H9 (cell line): ENCODE measurements around the gene SETBP1. TPM values are rescaled to one million over a fixed set of nuclear protein-coding genes. Genes with fewer than 3 reads are reported as not detected.

Experiments used
- DNase-seq: peaks from one replicate; pipeline ENCODE4 v3.0.0-alpha.2; 2017
- H2AFZ ChIP-seq: one replicate; pipeline ENCODE4 v1.6.1; 2013; ENCODE audit warnings: mild to moderate bottlenecking, low read length, control low read depth, moderate library complexity
- H2AK5ac ChIP-seq: 2 replicates; pipeline ENCODE4 v1.6.1; 2013; ENCODE audit warnings: low read length, control low read depth, mixed read lengths; ENCODE audit not compliant: insufficient read length
- H2BK120ac ChIP-seq: one replicate; pipeline ENCODE4 v1.6.1; 2013; ENCODE audit warnings: low read depth, mild to moderate bottlenecking, low read length, control low read depth, inconsistent platforms; ENCODE audit not compliant: poor library complexity, severe bottlenecking
- H2BK12ac ChIP-seq: 2 replicates; pipeline ENCODE4 v1.6.1; 2013; ENCODE audit warnings: low read length, control low read depth, mixed read lengths, low read depth; ENCODE audit not compliant: insufficient read length
- H2BK15ac ChIP-seq: 2 replicates; pipeline ENCODE4 v1.6.1; 2013; ENCODE audit warnings: low read depth, low read length, control low read depth
- H2BK20ac ChIP-seq: one replicate; pipeline ENCODE4 v1.6.1; 2013; ENCODE audit warnings: low read depth, mild to moderate bottlenecking, low read length, control low read depth, inconsistent platforms; ENCODE audit not compliant: poor library complexity, severe bottlenecking
- H2BK5ac ChIP-seq: 2 replicates; pipeline ENCODE4 v1.6.1; 2013; ENCODE audit warnings: low read length, control low read depth, mixed read lengths; ENCODE audit not compliant: insufficient read length
- H3K14ac ChIP-seq: 2 replicates; pipeline ENCODE4 v1.6.1; 2013; ENCODE audit warnings: low read length, control low read depth; ENCODE audit not compliant: insufficient read depth
- H3K18ac ChIP-seq: 2 replicates; pipeline ENCODE4 v1.6.1; 2013; ENCODE audit warnings: low read depth, mild to moderate bottlenecking, mixed read lengths, low read length, control low read depth; ENCODE audit not compliant: insufficient read length
- H3K23ac ChIP-seq: 2 replicates; pipeline ENCODE4 v1.6.1; 2013; ENCODE audit warnings: low read length, control low read depth, mixed read lengths, low read depth; ENCODE audit not compliant: insufficient read length
- H3K23me2 ChIP-seq: 2 replicates; pipeline ENCODE4 v1.6.1; 2013; ENCODE audit warnings: low read depth, mild to moderate bottlenecking, mixed read lengths, low read length, control low read depth; ENCODE audit not compliant: insufficient read length, poor library complexity, severe bottlenecking
- H3K27ac ChIP-seq: 2 replicates; pipeline ENCODE4 v1.5.1; 2013; ENCODE audit warnings: low read length, control low read depth, mixed read lengths, low read depth; ENCODE audit not compliant: insufficient read length
- H3K27me3 ChIP-seq: 2 replicates; pipeline ENCODE4 v1.6.1; 2013; ENCODE audit warnings: low read length, control low read depth, inconsistent platforms; ENCODE audit not compliant: insufficient read depth
- H3K4ac ChIP-seq: 2 replicates; pipeline ENCODE4 v1.6.1; 2013; ENCODE audit warnings: low read depth, mild to moderate bottlenecking, control low read depth, inconsistent platforms, low read length, moderate library complexity
- H3K4me1 ChIP-seq: 2 replicates; pipeline ENCODE4 v1.6.1; 2013; ENCODE audit warnings: low read length, control low read depth, inconsistent platforms; ENCODE audit not compliant: insufficient read depth
- H3K4me2 ChIP-seq: 2 replicates; pipeline ENCODE4 v1.6.1; 2013; ENCODE audit warnings: low read length, control low read depth, mixed read lengths; ENCODE audit not compliant: insufficient read length, insufficient read depth
- H3K56ac ChIP-seq: 2 replicates; pipeline ENCODE4 v1.6.1; 2013; ENCODE audit warnings: low read depth, mild to moderate bottlenecking, mixed read lengths, low read length, control low read depth; ENCODE audit not compliant: insufficient read length
- H3K79me1 ChIP-seq: 2 replicates; pipeline ENCODE4 v1.6.1; 2013; ENCODE audit warnings: low read depth, mild to moderate bottlenecking, moderate library complexity, low read length, control low read depth, inconsistent platforms; ENCODE audit not compliant: insufficient read depth, poor library complexity, severe bottlenecking
- H3K79me2 ChIP-seq: 2 replicates; pipeline ENCODE4 v1.6.1; 2013; ENCODE audit warnings: low read length, control low read depth, inconsistent platforms; ENCODE audit not compliant: insufficient read depth
- H3K9ac ChIP-seq: 2 replicates; pipeline ENCODE4 v1.6.1; 2013; ENCODE audit warnings: low read length, control low read depth, mixed read lengths; ENCODE audit not compliant: insufficient read length; ENCODE audit errors: extremely low read depth
- H3K9me3 ChIP-seq: one replicate; pipeline ENCODE4 v1.6.1; 2013; ENCODE audit warnings: low read depth, low read length, inconsistent platforms; ENCODE audit not compliant: control insufficient read depth
- H3T11ph ChIP-seq: one replicate; pipeline ENCODE4 v1.6.1; 2013; ENCODE audit warnings: mild to moderate bottlenecking, low read length, control low read depth, inconsistent platforms
- H4K20me1 ChIP-seq: one replicate; pipeline ENCODE4 v1.6.1; 2013; ENCODE audit not compliant: control insufficient read depth, insufficient read length, insufficient read depth
- H4K5ac ChIP-seq: 2 replicates; pipeline ENCODE4 v1.6.1; 2013; ENCODE audit warnings: low read depth, mild to moderate bottlenecking, mixed read lengths, low read length, control low read depth; ENCODE audit not compliant: insufficient read length
- H4K8ac ChIP-seq: replicated peaks from 2 replicates; pipeline ENCODE4 v1.6.1; 2013; ENCODE audit warnings: low read length, control low read depth, mixed read lengths, low read depth; ENCODE audit not compliant: insufficient read length
- H4K91ac ChIP-seq: 2 replicates; pipeline ENCODE4 v1.6.1; 2013; ENCODE audit warnings: low read depth, mild to moderate bottlenecking, moderate library complexity, mixed read lengths, low read length, control low read depth; ENCODE audit not compliant: insufficient read length
- H3K27ac Mint-ChIP-seq, 3 experiments: 2 replicates in 2 of 3; 3 replicates in 1 of 3; pipeline ENCODE4 v1.8.0; 2020 to 2021; ENCODE audit warnings: mixed read lengths in 3 of 3, mild to moderate bottlenecking in 1 of 3, moderate library complexity in 1 of 3
- H3K27me3 Mint-ChIP-seq: 2 replicates; pipeline ENCODE4 v1.8.0; 2021; ENCODE audit warnings: low read depth, mild to moderate bottlenecking, moderate library complexity, mixed read lengths
- H3K36me3 Mint-ChIP-seq, 3 experiments: 2 replicates in 2 of 3; 3 replicates in 1 of 3; pipeline ENCODE4 v1.8.0; 2020 to 2021; ENCODE audit warnings: low read depth in 3 of 3, mixed read lengths in 3 of 3; ENCODE audit not compliant: insufficient read depth in 1 of 3
- H3K4me1 Mint-ChIP-seq, 2 experiments: 2 replicates each; pipeline ENCODE4 v1.8.0; 2020; ENCODE audit warnings: mixed read lengths in 2 of 2
- H3K4me3 Mint-ChIP-seq, 2 experiments: 2 replicates in 1 of 2; 3 replicates in 1 of 2; pipeline ENCODE4 v1.8.0; 2020 to 2021; ENCODE audit warnings: mild to moderate bottlenecking in 2 of 2, mixed read lengths in 2 of 2, moderate library complexity in 1 of 2
- H3K9me3 Mint-ChIP-seq, 2 experiments: 2 replicates in 1 of 2; 3 replicates in 1 of 2; pipeline ENCODE4 v1.8.0; 2020; ENCODE audit warnings: mild to moderate bottlenecking in 2 of 2, mixed read lengths in 2 of 2, moderate library complexity in 1 of 2
- WGBS: extraction: QIAGEN DNeasy Blood & Tissue Kit; methylation state at CpG from one replicate; pipeline ENCODE4 v1.1.7; 2013; ENCODE audit warnings: missing lambda C conversion rate, low lambda C conversion rate, mixed read lengths; ENCODE audit not compliant: insufficient read length; ENCODE audit errors: extremely low coverage; 5-methylcytosine and 5-hydroxymethylcytosine counted together
- total RNA-seq: library from RNA; stranded (reverse); gene quantifications from 2 replicates; pipeline ENCODE4 v1.2.1, GENCODE V29; 2021
- TF ChIP-seq, protein P1 (sequence below): fragments of 200-600 bp; sonication (generic); conservative IDR thresholded peaks from 3 replicates; pipeline ENCODE4 v1.8.0; 2021; ENCODE audit warnings: antibody characterized with exemption, mild to moderate bottlenecking

The SETBP1 gene
- total RNA-seq, 1 experiment from 2014 or later: 4.6 TPM

DNA sequence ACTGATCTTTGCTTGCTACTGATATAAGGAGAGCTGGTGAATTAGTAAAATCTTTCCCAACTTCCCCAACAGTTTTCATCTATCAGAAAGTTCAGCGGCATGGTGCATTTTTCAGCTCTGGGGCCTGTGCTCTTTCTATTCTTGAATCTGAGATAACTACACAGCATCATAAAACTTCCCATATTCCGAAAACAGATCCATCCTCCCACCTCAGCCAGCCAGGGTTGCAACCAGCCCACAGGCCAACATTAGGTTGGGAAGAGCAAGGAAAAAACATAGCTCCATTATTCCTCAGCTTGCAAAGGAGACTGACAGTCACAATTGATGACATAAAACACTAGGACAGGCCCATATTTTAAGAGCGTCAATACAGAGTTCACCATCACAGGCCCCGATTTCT, 297.2 kb downstream of the SETBP1 start:
- Histone ChIP-seq H3K23ac (no peak overlapping the region), H3K4me1 (no peaks in the 10 kb centered on the region), H2BK15ac (no peak overlapping the region), H3K18ac (no peak overlapping the region), H4K8ac (no peak overlapping the region), H3K56ac (no peak overlapping the region), H3K27ac (no peak overlapping the region), H3K79me2 (no peaks in the 10 kb centered on the region), H3K4me2 (no peak overlapping the region), H2BK120ac (no peak overlapping the region), H2BK5ac (no peak overlapping the region), H3K4ac (no peak overlapping the region), H4K91ac (no peak overlapping the region), H4K5ac (no peak overlapping the region), H3K14ac (no peak overlapping the region), H3K9me3 (no peaks in the 10 kb centered on the region), H3T11ph (no peak overlapping the region), H2BK20ac (no peak overlapping the region), H2AK5ac (no peak overlapping the region), H3K27me3 (no peaks in the 10 kb centered on the region), H3K23me2 (no peaks in the 10 kb centered on the region), H2AFZ (no peak overlapping the region), H4K20me1 (no peaks in the 10 kb centered on the region), H3K79me1 (no peaks in the 10 kb centered on the region), H3K9ac (no peak overlapping the region), H2BK12ac (no peak overlapping the region)
- no peak for DNase-seq
- H3K9me3 Mint-ChIP-seq: no peaks in the 10 kb centered on the region; a peak in 1 of 5 replicates
- H3K27me3 Mint-ChIP-seq: peaks cover 2% of the 10 kb centered on the region; the same call in 1 of the 2 replicates
- peaks cover 9 to 11% of the 10 kb centered on the region in 2 experiments for H3K4me1 Mint-ChIP-seq
- H3K4me3 Mint-ChIP-seq: no peak overlapping the region
- TF ChIP-seq, protein P1, sequence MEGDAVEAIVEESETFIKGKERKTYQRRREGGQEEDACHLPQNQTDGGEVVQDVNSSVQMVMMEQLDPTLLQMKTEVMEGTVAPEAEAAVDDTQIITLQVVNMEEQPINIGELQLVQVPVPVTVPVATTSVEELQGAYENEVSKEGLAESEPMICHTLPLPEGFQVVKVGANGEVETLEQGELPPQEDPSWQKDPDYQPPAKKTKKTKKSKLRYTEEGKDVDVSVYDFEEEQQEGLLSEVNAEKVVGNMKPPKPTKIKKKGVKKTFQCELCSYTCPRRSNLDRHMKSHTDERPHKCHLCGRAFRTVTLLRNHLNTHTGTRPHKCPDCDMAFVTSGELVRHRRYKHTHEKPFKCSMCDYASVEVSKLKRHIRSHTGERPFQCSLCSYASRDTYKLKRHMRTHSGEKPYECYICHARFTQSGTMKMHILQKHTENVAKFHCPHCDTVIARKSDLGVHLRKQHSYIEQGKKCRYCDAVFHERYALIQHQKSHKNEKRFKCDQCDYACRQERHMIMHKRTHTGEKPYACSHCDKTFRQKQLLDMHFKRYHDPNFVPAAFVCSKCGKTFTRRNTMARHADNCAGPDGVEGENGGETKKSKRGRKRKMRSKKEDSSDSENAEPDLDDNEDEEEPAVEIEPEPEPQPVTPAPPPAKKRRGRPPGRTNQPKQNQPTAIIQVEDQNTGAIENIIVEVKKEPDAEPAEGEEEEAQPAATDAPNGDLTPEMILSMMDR: no peak
- WGBS: no CpG with 5 or more reads among the region's 4 CpGs
- H3K36me3 Mint-ChIP-seq: no peaks in the 10 kb centered on the region
- no peak overlapping the region for H3K27ac Mint-ChIP-seq
